Right lobe of liver (tissue), 6 donors: Measurements from ENCODE around the gene GIMAP2. TPM values are rescaled to one million over a fixed set of nuclear protein-coding genes. Genes with fewer than 3 reads are reported as not detected.

ENCODE experiments used
- ATAC-seq, 4 donors: fragments of 200-7000 bp; cut with Tn5 transposase; one replicate each; pipeline ENCODE4 v1.9.1; 2020; ENCODE audit warnings: mild to moderate bottlenecking in 4 of 4, moderate library complexity in 4 of 4
- DNase-seq, 3 donors: peaks; one replicate each; pipeline ENCODE4 v3.0.0-alpha.2; 2020
- H3K27ac ChIP-seq, 3 donors: fragments of 200-600 bp; one replicate each; pipeline ENCODE4 v1.8.0; 2022
- H3K27me3 ChIP-seq, 2 donors: fragments of 200-600 bp; one replicate each; pipeline ENCODE4 v1.8.0; 2022
- H3K36me3 ChIP-seq, 4 donors: fragments of 200-600 bp; sonication (generic) in 1 of 4; one replicate each; pipeline versions ENCODE4 v1.5.1 to v1.8.0; 2017 to 2022; ENCODE audit warnings: control low read depth in 1 of 4
- H3K4me1 ChIP-seq, 4 donors: fragments of 200-600 bp; sonication (generic) in 1 of 4; one replicate each; pipeline versions ENCODE4 v1.5.1 to v1.8.0; 2017 to 2022; ENCODE audit warnings: control low read depth in 1 of 4
- H3K4me3 ChIP-seq, 3 donors: fragments of 200-600 bp; one replicate each; pipeline ENCODE4 v1.8.0; 2022
- H3K9me3 ChIP-seq, 4 donors: fragments of 200-600 bp; sonication (generic) in 1 of 4; one replicate each; pipeline versions ENCODE4 v1.5.1 to v1.8.0; 2017 to 2022; ENCODE audit warnings: control low read depth in 1 of 4
- POLR2A ChIP-seq: fragments of 450-650 bp; IDR thresholded peaks from one replicate; pipeline ENCODE4 v1.6.1; 2017; ENCODE audit warnings: antibody characterized with exemption, mild to moderate bottlenecking
- WGBS: methylation state at CpG from one replicate; pipeline ENCODE4 v1.1.6; 2018; ENCODE audit warnings: low coverage, low lambda C conversion rate; ENCODE audit not compliant: insufficient coverage; ENCODE audit errors: missing lambda C conversion rate; 5-methylcytosine and 5-hydroxymethylcytosine counted together
- intact Hi-C, 2 donors: fragments of 100-400 bp; cut with DNase I; formaldehyde crosslinking; loops; one replicate each; pipeline versions ENCODE4 v1.11.2 to v1.14.1; 2022
- total RNA-seq, 6 experiments: library from RNA; depleted of rRNA in 2 of 6; stranded (reverse); fragments of >200 nt in 2 of 6; fragmentation: NEBNext Ultra II Directional in 3 of 6; extraction: Animal tissue kit (Norgen Biotek cat#: 25700) in 3 of 6; gene quantifications; one replicate each; pipeline versions ENCODE4 v1.1.0 to v1.2.4, GENCODE V29; 2016 to 2023
- TF ChIP-seq, protein P1 (sequence below), 4 donors: fragments of 200-600 bp in 3 of 4; fragments of 450-650 bp in 1 of 4; IDR thresholded peaks; one replicate each; pipeline versions ENCODE4 v1.5.1 to v1.8.0; 2016 to 2022; ENCODE audit warnings: antibody characterized with exemption in 4 of 4, mild to moderate bottlenecking in 2 of 4
- donor health status: DM: no; HTN: yes; CAD: no.
- donor health status: DM: no; HTN: no; CAD: no.
- donor health status: DM: no; HTN: no; CAD: no.
- donor health status: DM: no; HTN: yes; CAD: no.
- donor health status: DM: no; HTN: yes; CAD: no.

Gene GIMAP2
- total RNA-seq, 6 experiments from 2014 or later, result 4.8 to 7.4 (median 5.7) TPM

DNA sequence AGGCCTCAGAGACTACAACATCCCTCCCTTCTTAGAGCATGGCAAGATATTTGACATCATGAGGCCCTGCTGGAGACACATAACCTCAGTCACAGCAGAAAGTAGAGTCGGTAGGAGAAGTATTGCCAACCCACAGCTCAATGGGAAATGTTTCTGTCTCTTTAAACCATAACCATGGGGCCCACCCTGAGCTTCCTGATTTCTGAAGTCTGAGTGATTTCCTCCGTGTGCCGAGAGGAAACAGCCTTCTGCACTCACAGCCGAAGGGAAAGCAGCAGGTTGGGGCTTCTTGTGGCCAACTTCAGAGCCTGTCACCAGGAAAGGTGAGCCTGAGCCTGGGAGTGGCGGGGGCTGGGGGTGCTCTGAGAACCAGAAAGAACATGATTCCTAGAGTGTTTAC is 30.9 kb downstream of the GIMAP2 start, which contains the start of gene GIMAP1:
GIMAP1 (plus strand) TSS at position 246 of the 400 bp plus-strand sequence. CDS start 2,435 bp downstream, outside the sequence.
- 30% methylated on average over 3 of the region's 5 CpGs for WGBS
- TF ChIP-seq POLR2A, result peak; percentile 30
- TF ChIP-seq, protein P1, sequence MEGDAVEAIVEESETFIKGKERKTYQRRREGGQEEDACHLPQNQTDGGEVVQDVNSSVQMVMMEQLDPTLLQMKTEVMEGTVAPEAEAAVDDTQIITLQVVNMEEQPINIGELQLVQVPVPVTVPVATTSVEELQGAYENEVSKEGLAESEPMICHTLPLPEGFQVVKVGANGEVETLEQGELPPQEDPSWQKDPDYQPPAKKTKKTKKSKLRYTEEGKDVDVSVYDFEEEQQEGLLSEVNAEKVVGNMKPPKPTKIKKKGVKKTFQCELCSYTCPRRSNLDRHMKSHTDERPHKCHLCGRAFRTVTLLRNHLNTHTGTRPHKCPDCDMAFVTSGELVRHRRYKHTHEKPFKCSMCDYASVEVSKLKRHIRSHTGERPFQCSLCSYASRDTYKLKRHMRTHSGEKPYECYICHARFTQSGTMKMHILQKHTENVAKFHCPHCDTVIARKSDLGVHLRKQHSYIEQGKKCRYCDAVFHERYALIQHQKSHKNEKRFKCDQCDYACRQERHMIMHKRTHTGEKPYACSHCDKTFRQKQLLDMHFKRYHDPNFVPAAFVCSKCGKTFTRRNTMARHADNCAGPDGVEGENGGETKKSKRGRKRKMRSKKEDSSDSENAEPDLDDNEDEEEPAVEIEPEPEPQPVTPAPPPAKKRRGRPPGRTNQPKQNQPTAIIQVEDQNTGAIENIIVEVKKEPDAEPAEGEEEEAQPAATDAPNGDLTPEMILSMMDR (IDR thresholded peaks at IDR 0.05), result no peak
- Histone ChIP-seq H3K4me1 (no peaks in the 10 kb centered on the region), H3K9me3 (peaks cover 0 to 3% (median 0%) of the 10 kb centered on the region in 4 donors), H3K27ac (peak within 1 kb of the TSS; percentile 47 to 68 (median 54)), H3K36me3 (no peaks in the 10 kb centered on the region), H3K4me3 (peak within 1 kb of the TSS; percentile 38 to 49 (median 44)), H3K27me3 (no peaks in the 10 kb centered on the region)
- DNase-seq, result no peak
- intact Hi-C loops, result no loop called here
- peak; percentile 76 to 83 (median 81) for ATAC-seq

DNA sequence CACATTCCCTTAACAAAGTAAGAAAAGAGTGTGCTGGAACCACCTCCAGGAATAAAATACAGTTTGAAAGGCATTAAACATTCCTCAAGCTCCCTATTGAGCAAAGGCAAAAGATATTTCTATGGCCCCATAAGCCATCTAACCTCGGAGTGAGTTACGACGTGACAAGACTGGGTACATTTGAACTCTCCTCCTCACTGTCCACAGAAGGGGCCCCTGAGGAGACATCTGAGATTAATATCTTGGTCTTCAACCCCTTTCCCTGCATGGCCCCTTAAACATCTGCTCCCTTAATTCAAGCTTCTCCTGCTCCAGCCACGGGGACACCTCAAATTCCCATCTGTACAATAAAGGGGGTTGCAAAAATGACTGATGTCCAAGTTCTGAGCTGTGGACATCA is 31.4 kb downstream of the GIMAP2 start:
- no peak for TF ChIP-seq POLR2A
- TF ChIP-seq, protein P1 (IDR thresholded peaks at IDR 0.05), result no peak
- Histone ChIP-seq H3K4me3 (peak overlapping the region; percentile 38 to 49 (median 44)), H3K4me1 (no peaks in the 10 kb centered on the region), H3K27ac (peak overlapping the region; percentile 47 to 68 (median 54)), H3K36me3 (no peaks in the 10 kb centered on the region), H3K9me3 (peaks cover 0 to 3% (median 0%) of the 10 kb centered on the region in 4 donors), H3K27me3 (no peaks in the 10 kb centered on the region)
- intact Hi-C loops, result no loop called here
- ATAC-seq (no peak), DNase-seq (no peak)
- 54% methylated on average over 4 of the region's 4 CpGs for WGBS

DNA sequence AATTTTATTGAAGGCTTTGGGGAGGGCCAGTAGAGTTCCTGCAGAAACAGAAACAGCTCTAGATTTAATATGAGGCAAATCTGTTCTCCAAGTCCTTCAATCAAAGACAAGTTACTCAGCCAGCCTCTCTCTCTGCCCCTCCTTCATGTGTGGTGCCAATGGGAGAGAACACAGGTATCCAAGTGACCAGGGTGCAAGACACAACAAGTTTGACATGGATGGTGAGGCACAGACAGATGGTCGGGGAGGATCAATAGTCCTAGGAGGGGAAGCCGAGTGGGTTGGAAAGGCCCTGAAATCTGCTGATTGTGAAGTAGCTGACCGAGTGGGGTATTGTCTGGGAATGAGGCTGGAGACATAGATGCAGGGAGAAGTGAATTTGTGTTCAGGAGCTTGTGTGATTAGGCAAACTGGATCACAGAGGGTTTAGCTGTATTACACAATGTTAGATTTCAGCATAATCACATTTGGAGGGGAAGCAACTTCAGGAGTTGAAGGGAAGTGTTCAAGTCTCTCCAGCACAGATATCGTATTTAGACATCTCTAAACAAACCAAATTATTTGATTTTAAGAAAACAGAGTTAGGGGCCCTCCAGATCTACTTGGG is 32.4 kb downstream of the GIMAP2 start:
- WGBS, result 45% methylated on average over 4 of the region's 4 CpGs
- Histone ChIP-seq H3K4me1 (peaks cover 0 to under 1% (median 0%) of the 10 kb centered on the region in 4 donors), H3K27ac (peak overlapping the region in 1 of 3 donors; percentile 54), H3K9me3 (no peaks in the 10 kb centered on the region), H3K27me3 (no peaks in the 10 kb centered on the region), H3K36me3 (no peaks in the 10 kb centered on the region), H3K4me3 (peak overlapping the region; percentile 38 to 49 (median 44))
- ATAC-seq (peak; percentile 22 to 52 (median 34)), DNase-seq (no peak)
- TF ChIP-seq, protein P1 (IDR thresholded peaks at IDR 0.05), result no peak
- peak; percentile 20 for TF ChIP-seq POLR2A
- intact Hi-C loops, result no loop called here

DNA sequence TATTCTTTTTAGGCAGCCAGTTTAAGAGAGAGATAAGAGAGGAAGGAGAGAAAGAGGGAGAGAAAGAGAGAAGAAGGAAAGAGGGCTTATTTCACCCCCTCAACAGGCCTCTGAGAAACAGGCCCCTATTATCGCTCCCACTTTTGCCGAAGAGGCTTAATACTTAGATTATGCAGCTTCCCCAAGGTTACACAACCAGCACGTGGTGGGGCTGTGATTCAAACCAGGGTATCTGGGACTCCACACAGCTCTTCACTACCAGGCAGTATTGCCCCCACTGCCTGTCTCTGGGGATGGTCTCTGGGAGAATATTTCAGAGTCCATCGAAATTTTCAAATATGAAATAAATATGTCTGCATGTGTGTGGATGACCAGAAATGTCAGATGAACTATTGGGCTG is 33.9 kb downstream of the GIMAP2 start:
- H3K27me3 ChIP-seq, result no peaks in the 10 kb centered on the region
- peaks cover 0 to 11% (median 2%) of the 10 kb centered on the region in 4 donors for H3K4me1 ChIP-seq
- no peak for TF ChIP-seq POLR2A
- TF ChIP-seq, protein P1 (IDR thresholded peaks at IDR 0.05), result no peak
- H3K4me3 ChIP-seq, result no peak overlapping the region
- intact Hi-C loops, result no loop called here
- DNase-seq (no peak), ATAC-seq (no peak)
- 62% methylated on average over 4 of the region's 4 CpGs for WGBS
- H3K36me3 ChIP-seq, result no peaks in the 10 kb centered on the region
- H3K9me3 ChIP-seq, result no peaks in the 10 kb centered on the region
- no peak overlapping the region for H3K27ac ChIP-seq
